ENCODE data around the gene FAM98B.

- TF ChIP-seq ATF7 (IDR thresholded peaks at IDR 0.05; ENCODE audit: low read depth) = no peak
- no peak for TF ChIP-seq CHD4 (IDR thresholded peaks at IDR 0.05)
- no peak for TF ChIP-seq STAT3 (IDR thresholded peaks at IDR 0.05; ENCODE audit: low read depth, low read length)
- TF ChIP-seq, protein P1, sequence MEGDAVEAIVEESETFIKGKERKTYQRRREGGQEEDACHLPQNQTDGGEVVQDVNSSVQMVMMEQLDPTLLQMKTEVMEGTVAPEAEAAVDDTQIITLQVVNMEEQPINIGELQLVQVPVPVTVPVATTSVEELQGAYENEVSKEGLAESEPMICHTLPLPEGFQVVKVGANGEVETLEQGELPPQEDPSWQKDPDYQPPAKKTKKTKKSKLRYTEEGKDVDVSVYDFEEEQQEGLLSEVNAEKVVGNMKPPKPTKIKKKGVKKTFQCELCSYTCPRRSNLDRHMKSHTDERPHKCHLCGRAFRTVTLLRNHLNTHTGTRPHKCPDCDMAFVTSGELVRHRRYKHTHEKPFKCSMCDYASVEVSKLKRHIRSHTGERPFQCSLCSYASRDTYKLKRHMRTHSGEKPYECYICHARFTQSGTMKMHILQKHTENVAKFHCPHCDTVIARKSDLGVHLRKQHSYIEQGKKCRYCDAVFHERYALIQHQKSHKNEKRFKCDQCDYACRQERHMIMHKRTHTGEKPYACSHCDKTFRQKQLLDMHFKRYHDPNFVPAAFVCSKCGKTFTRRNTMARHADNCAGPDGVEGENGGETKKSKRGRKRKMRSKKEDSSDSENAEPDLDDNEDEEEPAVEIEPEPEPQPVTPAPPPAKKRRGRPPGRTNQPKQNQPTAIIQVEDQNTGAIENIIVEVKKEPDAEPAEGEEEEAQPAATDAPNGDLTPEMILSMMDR (IDR thresholded peaks at IDR 0.05 in 2 of 3, conservative IDR thresholded peaks at IDR 0.05 in 1 of 3; ENCODE audit: control insufficient read depth in 2 of 3, extremely low read depth in 1 of 3, insufficient read depth in 1 of 3, low read depth in 3 of 3, low read length in 3 of 3) = no peak
- no peak for TF ChIP-seq HDGF (IDR thresholded peaks at IDR 0.05)
- TF ChIP-seq ZNF622 (IDR thresholded peaks at IDR 0.05) = no peak
- TF ChIP-seq POLR2AphosphoS5 (IDR thresholded peaks at IDR 0.05; ENCODE audit: low read length) = no peak
- no peak for TF ChIP-seq NR2C2 (IDR thresholded peaks at IDR 0.05; ENCODE audit: borderline replicate concordance, control insufficient read depth, insufficient read length, low read depth)
- no peak for TF ChIP-seq MAX (IDR thresholded peaks at IDR 0.05; ENCODE audit: low read depth, low read length)
Measured at GRCh38 chr15:38482572-38482971, 28.6 kb downstream of the FAM98B start.

Data from GM12878 (cell line).